Bronchial epithelial cell (primary cell): ENCODE data around the gene GPC5. TPM values are rescaled to one million over a fixed set of nuclear protein-coding genes. Genes with fewer than 3 reads are reported as not detected.
"Not testable (repeated sequence)": the region's sequence is repeated elsewhere in the genome, so short reads cannot be mapped to it uniquely, and the experiment has no call there.

Experiments used
- DNase-seq: peaks from one replicate; pipeline ENCODE4 v3.0.0-alpha.2; 2010; ENCODE audit warnings: low read depth
- FAIRE-seq: peaks from 2 replicates; lab custom pipeline; 2011; peaks lifted over from hg19 to GRCh38; lab: Jason Lieb, UNC
- H3K27me3 ChIP-seq: 2 replicates; pipeline ENCODE4 v1.5.1; 2011; ENCODE audit warnings: low read length; ENCODE audit not compliant: control insufficient read depth, insufficient read depth
- H3K36me3 ChIP-seq: 2 replicates; pipeline ENCODE4 v1.5.1; 2011; ENCODE audit warnings: low read length; ENCODE audit not compliant: control insufficient read depth, insufficient read depth
- H3K4me3 ChIP-seq: 2 replicates; pipeline ENCODE4 v1.5.1; 2011; ENCODE audit warnings: mild to moderate bottlenecking, low read depth, low read length, control low read depth
- CTCF ChIP-seq: IDR thresholded peaks from 2 replicates; pipeline ENCODE4 v1.5.1; 2011; ENCODE audit warnings: mild to moderate bottlenecking, moderate library complexity, low read length, control low read depth, inconsistent platforms; ENCODE audit not compliant: insufficient read depth, severe bottlenecking
- total RNA-seq: library from RNA; depleted of rRNA; stranded (reverse); fragments of >200 nt; gene quantifications from 2 replicates; pipeline ENCODE4 v1.2.1, GENCODE V29; 2014

GPC5 gene
- total RNA-seq, 1 donor from 2014 or later, result 1.8 TPM

- not testable (repeated sequence) for H3K4me3 ChIP-seq, H3K36me3 ChIP-seq, H3K27me3 ChIP-seq, DNase-seq, FAIRE-seq
Observed at GRCh38 chr13:92294533-92294932, 896.1 kb downstream of the GPC5 start.

- DNase-seq, H3K27me3 ChIP-seq, H3K4me3 ChIP-seq, FAIRE-seq, H3K36me3 ChIP-seq: not testable (repeated sequence)
Observed at GRCh38 chr13:92296154-92296671, 897.8 kb downstream of the GPC5 start.

- TF ChIP-seq CTCF, result no peak
- DNase-seq (no peak), FAIRE-seq (no peak)
- no peaks in the 10 kb centered on the region for H3K27me3 ChIP-seq
- no peak overlapping the region for H3K4me3 ChIP-seq
- no peaks in the 10 kb centered on the region for H3K36me3 ChIP-seq
Observed at GRCh38 chr13:92297971-92298942, 899.8 kb downstream of the GPC5 start.

GRCh38 chr13:92300651-92301050, 902.2 kb downstream of the GPC5 start:
- FAIRE-seq (no peak), DNase-seq (no peak)
- no peak for TF ChIP-seq CTCF
- Histone ChIP-seq H3K27me3 (no peaks in the 10 kb centered on the region), H3K4me3 (no peak overlapping the region), H3K36me3 (no peaks in the 10 kb centered on the region)

- DNase-seq (no peak), FAIRE-seq (no peak)
- Histone ChIP-seq H3K27me3 (no peaks in the 10 kb centered on the region), H3K36me3 (no peaks in the 10 kb centered on the region), H3K4me3 (no peak overlapping the region)
- no peak for TF ChIP-seq CTCF
Observed at GRCh38 chr13:92303428-92303827, 905.0 kb downstream of the GPC5 start.

GRCh38 chr13:92307752-92308151, 909.3 kb downstream of the GPC5 start:
- no peaks in the 10 kb centered on the region for H3K27me3 ChIP-seq
- H3K36me3 ChIP-seq, result no peaks in the 10 kb centered on the region
- FAIRE-seq, result no peak
- DNase-seq, result no peak
- H3K4me3 ChIP-seq, result no peak overlapping the region
- no peak for TF ChIP-seq CTCF

GRCh38 chr13:92312823-92313222, 914.4 kb downstream of the GPC5 start:
- no peak overlapping the region for H3K4me3 ChIP-seq
- no peaks in the 10 kb centered on the region for H3K36me3 ChIP-seq
- FAIRE-seq (no peak), DNase-seq (no peak)
- H3K27me3 ChIP-seq, result no peaks in the 10 kb centered on the region
- no peak for TF ChIP-seq CTCF
